Measurements from ENCODE around the gene UAP1. TPM values are rescaled to one million over a fixed set of nuclear protein-coding genes. Genes with fewer than 3 reads are reported as not detected.
A peak's percentile ranks its signal among the peaks of the same experiment; 100 is the strongest.

Gene UAP1
- total RNA-seq, 1 experiment from 2014 or later = 33.4 TPM

GRCh38 chr1:162612606-162613400 lies 51.3 kb downstream of the UAP1 start:
- DNase-seq (ENCODE audit: low spot score) = no peak

DNA sequence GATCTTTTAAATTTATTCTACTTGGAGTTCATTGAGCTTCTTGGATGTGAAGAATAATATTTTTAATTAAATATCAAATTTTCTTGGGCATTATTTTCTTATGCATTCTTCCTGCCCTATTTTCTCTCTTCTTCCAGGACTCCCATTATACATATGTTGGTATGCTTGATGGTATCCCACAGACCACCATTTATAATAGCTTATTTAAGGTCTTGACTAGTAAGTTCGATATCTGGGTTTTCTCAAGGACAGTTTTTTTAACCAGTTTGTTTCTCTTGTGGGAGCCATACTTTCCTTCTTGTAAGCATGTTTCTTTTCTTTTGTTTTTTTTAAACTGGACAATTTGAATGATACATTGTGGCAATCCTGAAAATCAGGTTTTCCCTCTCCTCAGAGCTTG lies 55.3 kb downstream of the UAP1 start:
- DNase-seq (ENCODE audit: low spot score) = no peak

DNA sequence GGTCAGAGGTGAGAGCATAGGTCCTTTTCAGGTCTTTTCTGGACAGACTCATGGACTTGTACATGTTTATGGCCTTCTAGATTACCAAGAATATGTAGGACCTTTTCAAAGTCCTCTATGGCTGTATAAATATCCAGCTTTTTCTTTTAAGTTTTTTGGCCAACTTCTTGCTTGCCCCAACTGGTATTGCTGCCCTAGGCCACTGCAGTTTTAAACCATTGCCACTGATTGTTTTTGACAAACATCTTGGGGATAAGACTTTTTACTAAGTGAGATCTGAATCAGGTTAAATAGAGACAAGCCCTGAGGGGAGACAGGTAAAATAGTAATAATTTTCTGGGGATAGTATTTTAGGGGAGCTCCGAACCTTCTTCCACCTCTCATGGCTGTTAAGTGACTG lies 56.0 kb downstream of the UAP1 start:
- DNase-seq (ENCODE audit: low spot score) = no peak

DNA sequence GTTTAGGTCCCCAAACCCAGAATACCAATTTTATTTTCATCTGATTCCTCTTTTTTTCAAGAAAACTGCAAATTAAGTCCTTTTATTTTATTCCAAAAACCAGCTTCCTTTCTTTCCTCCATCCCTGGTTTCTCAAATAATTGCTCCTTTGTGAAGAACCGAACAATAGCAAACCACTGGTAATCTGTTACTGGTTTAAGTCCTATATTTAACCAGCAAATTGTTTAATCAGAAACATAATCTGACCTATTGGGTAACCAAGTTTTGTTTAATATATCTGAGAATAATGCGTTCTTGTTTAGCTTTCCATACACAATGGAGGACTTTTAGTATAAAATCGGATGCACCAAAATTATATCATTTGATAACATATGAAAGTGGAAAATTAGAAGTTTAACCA lies 57.6 kb downstream of the UAP1 start:
- no peak for DNase-seq (ENCODE audit: low spot score)

DNA sequence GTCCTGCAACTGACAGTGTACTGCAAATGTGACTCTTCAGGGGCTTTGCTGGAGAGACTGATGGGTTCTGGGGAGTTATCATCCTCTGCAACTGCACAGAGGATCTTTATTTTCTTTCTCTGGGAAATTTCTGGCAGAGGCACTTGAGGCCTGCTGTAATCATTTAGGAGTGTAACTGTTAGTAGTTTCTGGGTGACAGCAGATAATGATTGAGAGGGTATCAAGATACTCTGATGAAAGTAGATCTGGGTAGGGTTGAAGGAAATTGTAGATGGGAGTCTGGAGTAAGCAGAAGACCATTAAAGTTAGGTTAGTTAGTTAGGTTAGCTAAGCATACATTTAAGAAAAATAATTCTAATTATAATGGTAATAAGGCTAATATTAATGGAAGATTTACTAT lies 59.7 kb downstream of the UAP1 start:
- DNase-seq (ENCODE audit: low spot score) = no peak

DNA sequence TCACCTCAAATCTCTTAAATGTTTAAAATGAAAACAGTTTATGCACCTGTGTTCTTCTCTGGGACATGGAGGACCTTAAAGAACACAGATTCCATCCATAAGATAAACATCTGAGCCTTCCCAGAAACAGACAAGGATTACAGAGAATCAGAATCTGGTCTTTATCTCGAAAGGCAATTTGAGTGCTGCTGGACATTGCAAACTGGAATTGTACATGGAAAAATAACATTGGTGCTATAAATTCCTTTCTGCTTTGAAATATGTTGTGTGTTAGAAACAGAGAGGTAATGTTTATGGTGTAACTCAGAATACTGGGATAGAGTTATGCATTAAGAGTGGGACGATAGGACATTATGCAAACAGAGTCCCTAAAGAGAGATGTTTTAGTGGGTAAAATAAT lies 64.2 kb downstream of the UAP1 start:
- no peak for DNase-seq (ENCODE audit: low spot score)

GRCh38 chr1:162626094-162626493 lies 64.6 kb downstream of the UAP1 start:
- no peak for DNase-seq (ENCODE audit: low spot score)

GRCh38 chr1:162626761-162627160 lies 65.2 kb downstream of the UAP1 start:
- no peak for DNase-seq (ENCODE audit: low spot score)

DNA sequence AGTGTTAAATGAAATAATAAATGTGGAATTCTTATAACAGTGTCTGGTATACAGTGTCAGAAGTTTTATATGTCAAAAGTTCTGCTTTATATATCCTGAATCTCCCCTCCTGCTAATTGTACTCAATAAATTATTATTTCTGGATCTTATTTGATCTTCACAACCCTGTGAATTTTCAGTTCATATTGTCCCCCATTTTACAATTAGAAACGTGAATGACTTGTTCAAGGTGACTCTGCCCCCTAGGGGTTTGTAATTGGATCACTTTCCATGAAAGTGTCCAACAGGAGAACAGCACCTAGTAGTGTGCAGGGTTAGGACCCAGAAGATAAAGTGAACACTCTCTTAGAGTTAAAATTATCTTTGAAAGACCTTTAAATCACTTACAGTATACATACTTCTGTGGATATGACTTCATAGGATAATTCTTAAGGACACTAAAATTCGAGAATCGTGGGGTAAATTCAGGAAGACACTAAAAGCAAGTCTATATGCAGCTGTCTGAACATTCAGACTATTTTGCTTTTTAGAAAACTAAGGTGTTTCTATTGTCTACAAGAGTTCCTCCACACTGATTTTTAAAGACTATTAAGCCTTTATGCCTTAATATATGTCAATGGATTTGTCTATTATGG lies 66.3 kb downstream of the UAP1 start:
- DNase-seq (ENCODE audit: low spot score) = peak; percentile 44

DNA sequence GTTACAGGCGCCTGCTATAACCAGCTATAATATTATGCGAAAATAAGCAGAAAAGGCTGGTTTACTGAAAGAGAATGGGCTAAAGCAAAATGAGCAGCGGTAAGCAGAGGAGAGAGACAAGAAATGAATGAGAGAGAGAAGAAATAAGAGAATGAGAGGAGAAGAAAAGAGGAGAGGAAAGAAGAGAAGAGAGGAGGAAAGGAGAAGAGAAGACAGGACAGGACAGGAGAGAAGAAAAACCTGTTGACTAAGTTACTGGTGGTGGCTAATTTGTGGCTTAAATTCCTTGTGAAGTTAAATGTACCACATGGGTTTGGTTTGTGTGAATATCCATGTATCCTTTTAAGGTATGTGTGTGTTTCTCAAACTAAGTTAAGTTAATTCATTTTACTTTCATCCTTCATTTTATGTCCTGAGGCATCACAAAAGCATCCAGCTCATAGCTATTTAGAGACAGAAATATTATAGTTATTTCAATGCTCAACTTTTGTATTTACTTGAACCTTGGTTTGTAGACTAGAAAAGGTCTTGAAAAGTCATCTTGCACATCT lies 67.6 kb downstream of the UAP1 start:
- DNase-seq (ENCODE audit: low spot score) = no peak

DNA sequence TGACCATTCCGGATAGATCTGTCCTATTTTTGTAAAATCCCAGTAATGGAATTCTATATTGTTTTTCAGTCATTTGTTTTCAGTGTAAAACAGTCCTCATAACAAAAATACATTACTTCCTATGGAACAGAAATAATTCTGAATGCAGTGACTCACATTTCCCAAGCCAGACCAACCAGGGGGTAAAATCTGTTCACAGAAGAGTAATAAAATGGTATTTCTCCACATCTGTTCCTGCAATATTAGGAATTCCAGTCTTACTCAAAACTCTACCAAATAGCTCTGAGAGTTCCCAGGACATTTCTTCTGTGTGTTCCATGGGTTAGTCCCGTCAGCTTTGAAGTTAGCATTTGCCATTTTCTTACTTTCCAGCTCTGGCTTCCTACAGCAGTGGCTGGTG lies 68.1 kb downstream of the UAP1 start:
- no peak for DNase-seq (ENCODE audit: low spot score)

DNA sequence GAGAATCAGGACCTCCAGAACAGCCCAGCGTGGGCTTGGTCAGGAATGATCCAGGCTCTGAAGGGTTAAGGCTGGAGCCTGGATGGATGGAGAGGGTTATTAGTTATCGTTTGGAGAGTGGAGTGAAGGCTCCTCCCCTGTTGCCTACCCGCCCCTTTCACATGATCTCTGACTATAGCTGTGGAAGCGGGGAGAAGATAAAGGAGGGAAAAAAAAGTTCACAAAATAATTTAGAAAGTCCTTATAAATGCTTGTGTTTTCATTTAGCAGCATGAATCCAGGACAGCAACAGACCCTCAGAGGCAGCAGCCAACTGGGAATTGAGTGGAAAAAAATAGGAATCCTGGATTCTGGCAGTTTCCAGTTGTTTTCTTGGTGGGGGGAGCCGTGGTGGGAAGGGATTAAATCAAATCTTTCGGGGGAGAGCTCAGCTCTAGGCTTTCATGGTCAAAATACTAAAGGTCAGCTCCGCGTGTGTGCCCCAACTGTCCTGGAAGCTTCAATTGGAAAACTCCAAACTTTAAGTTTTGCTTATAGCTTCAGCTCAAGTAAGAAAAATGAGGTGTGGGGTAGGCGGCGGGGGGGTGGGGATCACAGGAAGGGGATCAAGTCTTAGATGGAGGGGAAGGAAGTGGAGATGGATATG lies 70.1 kb downstream of the UAP1 start:
- DNase-seq (ENCODE audit: low spot score) = no peak

DNA sequence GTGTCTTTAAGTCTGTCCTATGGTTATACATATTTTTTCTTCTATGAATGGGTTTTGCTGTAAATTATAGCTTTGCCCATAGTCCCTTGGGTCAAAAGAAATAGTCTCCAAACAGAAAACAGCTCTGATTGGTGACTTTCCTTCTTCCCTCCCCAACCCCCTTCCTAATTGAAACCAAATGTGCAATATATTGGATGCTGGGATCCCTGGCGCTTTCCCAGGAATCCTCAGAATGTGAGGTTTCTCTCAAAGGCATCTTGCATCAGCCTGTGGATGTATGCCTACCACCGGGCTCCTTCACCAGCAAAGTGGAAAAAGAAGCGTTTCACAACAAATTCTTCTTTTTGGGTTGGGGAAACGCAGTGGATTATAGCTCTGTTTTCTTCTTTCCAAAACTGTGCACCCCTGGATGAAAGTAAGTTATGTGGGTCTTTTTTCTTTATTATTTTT lies 70.7 kb downstream of the UAP1 start, which contains the start of gene DDR2:
TSS of gene DDR2 (plus strand) at position 248 of the 450 bp plus-strand sequence. CDS start 86,600 bp downstream, outside the sequence.
- no peak for DNase-seq (ENCODE audit: low spot score)

DNA sequence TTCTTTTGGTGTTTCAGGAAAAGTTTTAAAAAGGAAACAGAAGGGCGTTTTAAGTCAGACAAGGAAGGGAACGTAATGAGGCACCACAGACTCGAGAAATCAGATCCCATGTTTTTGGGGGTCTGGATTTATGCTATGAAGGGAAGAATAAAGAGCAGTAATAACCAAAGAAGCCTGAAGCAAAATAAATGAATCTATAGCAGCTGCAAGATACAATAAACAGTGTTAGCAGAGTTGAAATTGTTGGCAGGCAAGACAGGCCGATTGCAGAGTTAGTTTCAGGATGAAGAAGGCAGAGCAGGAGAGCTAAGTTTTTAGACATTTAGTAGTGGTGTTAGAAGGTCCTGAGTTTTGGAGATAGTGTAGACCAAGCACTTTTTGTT lies 71.2 kb downstream of the UAP1 start:
- no peak for DNase-seq (ENCODE audit: low spot score)

DNA sequence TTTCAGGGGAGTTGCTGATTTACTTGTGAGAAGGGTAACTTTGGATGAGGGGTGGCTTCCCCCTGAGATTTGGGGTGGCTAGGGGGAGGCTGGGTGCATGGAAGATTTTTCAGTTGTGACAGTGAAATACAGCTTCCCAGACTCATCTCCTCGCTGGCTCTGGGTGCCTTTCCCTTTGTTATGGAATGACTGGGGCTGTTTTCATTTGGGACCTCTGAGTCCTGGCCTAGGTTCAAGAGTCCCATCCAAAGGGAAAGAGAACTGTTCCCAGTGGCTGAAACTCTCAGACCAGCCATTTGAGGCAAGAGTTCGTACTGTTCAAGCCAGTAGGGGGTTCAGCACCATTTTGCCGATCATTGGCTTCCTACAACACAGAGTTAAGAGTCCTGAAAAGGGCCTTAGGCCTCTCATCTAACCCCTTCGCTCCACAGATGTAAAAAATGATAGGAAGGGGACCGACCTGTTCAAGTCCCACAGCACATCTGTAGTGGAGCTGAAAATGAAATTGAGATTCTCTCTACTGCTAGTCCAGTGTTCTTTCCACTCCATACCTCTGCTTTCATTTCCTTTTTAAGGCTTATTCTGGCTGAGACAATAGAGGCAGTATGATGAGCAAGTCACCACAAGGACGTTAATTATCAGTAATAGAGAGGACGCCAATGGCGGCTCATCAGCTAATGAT lies 71.7 kb downstream of the UAP1 start:
- no peak for DNase-seq (ENCODE audit: low spot score)

DNA sequence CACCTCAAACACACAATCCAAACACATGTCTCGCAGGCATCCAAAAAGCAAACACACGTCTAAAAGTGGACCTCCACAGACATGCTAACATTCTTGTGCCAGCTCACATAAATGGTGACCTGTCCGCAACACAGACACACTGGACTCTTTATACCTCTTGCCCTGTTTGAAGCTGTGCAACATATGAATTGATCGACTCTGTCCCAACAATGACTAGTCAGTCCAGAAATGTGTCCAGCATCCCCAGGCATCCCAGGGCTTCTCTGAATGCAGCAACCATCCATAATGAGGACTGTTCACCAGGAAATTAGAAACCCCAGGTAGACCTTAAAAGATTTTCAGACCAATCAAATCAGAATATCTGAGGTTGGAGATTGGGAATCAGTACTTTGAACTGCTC lies 73.9 kb downstream of the UAP1 start:
- no peak for DNase-seq (ENCODE audit: low spot score)

DNA sequence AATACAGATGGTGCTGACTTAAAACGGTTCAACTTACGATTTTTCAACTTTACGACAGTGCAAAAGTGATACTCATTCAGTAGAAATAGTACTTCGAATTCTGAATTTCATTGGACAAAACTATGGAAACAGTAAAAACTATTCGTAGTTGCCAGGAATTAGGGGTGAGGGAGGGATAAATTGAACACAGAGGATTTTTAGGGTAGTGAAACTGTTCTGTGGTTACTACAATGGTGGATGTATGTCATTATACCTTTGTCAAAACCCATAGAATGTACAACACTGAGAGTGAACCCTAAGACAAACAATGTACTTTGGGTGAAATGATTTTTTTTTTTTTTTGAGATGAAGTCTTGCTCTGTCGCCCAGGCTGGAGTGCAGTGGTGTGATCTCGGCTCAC lies 78.2 kb downstream of the UAP1 start:
- DNase-seq (ENCODE audit: low spot score) = no peak

DNA sequence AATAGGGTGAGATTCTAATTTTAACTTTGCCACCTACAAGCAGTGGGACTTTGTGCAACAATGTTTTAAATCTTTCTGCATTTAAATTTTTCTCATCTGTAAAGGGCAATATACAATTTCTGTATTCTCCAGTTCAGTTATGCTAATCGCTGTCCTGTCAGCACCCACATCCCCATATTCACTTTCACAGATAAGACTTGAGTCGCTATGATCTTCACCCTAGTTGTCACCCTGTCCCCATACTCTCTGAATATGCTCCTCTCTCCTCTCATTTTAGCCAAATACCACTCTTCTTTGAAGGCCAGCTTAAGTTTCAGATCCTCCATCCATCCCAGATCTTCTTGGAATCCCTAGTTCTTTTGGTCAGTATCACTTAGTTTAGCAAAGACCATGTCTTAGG lies 79.6 kb downstream of the UAP1 start:
- no peak for DNase-seq (ENCODE audit: low spot score)

DNA sequence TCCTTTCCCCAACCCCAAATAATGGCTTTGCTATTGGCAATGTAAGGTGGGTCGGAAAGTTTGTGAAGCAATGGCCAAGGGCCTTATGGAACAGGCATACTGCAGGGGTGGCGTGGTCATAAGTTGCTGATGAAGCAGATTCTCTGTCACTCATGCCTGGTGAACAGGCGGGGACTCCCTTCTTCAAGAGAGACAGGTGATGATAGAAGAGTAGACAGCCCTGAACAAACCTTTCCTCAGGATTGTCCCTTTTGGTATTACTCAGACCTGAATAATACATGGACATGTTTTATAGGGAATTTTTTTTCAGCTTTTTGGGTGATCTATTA lies 83.4 kb downstream of the UAP1 start:
- no peak for DNase-seq (ENCODE audit: low spot score)

DNA sequence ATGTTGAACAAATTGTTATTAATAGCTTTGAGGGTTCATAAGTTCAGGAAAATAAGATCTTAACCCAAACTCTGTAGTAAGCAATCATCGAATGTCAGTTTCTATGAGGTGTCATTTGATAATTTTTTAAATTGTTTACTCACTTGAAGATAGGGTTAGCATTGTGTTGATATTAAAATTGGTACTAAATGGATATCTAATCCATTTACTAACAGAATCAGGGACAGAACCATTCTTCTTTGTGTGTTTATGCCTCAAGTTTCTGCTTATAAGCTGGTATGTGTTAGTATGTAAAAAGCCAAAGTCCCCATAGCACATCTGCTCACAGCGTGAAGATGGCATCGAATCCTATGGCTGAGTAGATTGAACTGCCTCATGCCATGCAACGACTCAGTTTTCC lies 84.1 kb downstream of the UAP1 start:
- no peak for DNase-seq (ENCODE audit: low spot score)

DNA sequence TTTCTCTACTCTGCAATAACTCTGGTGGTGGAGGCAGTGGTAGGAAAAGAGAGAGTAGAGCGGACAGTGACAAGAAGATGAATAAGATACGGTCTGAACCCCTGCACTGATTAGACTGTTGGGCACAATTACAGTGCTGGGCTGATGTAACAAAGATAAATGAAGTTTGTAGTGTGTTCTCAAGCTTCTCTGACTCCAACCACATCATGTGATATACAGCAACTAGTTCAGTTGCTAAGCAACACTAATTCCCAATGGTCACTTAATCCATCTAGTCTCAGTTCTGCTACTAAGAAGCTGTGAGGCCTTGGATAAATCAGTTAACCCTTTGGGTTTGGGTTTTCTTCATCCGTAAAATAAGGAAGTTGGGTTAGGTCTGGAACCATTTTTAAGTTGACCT lies 88.1 kb downstream of the UAP1 start:
- DNase-seq (ENCODE audit: low spot score) = no peak
